H7 (cell line): ENCODE data around the gene CSTB. TPM values are rescaled to one million over a fixed set of nuclear protein-coding genes. Genes with fewer than 3 reads are reported as not detected.
"Not testable (repeated sequence)": the region's sequence is repeated elsewhere in the genome, so short reads cannot be mapped to it uniquely, and the experiment has no call there.

Experiments used
- DNase-seq: peaks from one replicate; pipeline ENCODE4 v3.0.0; 2012
- H3K27me3 ChIP-seq: 2 replicates; pipeline ENCODE4 v1.6.0; 2011; ENCODE audit warnings: mild to moderate bottlenecking, low read length; ENCODE audit not compliant: control insufficient read depth, insufficient read depth
- H3K36me3 ChIP-seq: replicated peaks from 2 replicates; pipeline ENCODE4 v1.5.1; 2011; ENCODE audit warnings: low read length; ENCODE audit not compliant: control insufficient read depth, insufficient read depth
- H3K4me3 ChIP-seq: 2 replicates; pipeline ENCODE4 v1.5.1; 2011; ENCODE audit warnings: low read depth, mild to moderate bottlenecking, control low read depth, low read length, moderate library complexity; ENCODE audit not compliant: insufficient read depth
- total RNA-seq: library from RNA; depleted of rRNA; stranded (reverse); fragments of >200 nt; shearing (Covaris generic); gene quantifications from 2 replicates; pipeline ENCODE4 v1.2.3, GENCODE V29; 2014; rRNA removed

Gene CSTB
- 28.5 and 29.6 TPM in 2 replicates for total RNA-seq

GRCh38 chr21:43775795-43776430 is at the start of gene CSTB:
Gene CSTB, minus strand, starts transcription at chr21:43776308. Its CDS starts 39 bp downstream, at chr21:43776269.
- Histone ChIP-seq H3K4me3 (peak within 1 kb of the TSS; percentile 85), H3K27me3 (no peaks in the 10 kb centered on the region), H3K36me3 (peaks cover 5% of the 10 kb centered on the region)
- peak; percentile 96 for DNase-seq

GRCh38 chr21:43825242-43825935 is 49.3 kb upstream of the CSTB start:
- H3K4me3 ChIP-seq = no peak overlapping the region
- peak; percentile 47 for DNase-seq
- no peaks in the 10 kb centered on the region for H3K36me3 ChIP-seq
- no peaks in the 10 kb centered on the region for H3K27me3 ChIP-seq

- Histone ChIP-seq H3K36me3 (no peaks in the 10 kb centered on the region), H3K4me3 (no peak overlapping the region), H3K27me3 (no peaks in the 10 kb centered on the region)
- DNase-seq = peak; percentile 43
These were observed 48.5 kb upstream of the CSTB start for GRCh38 chr21:43824333-43825241.

GRCh38 chr21:43822741-43823140 is 46.6 kb upstream of the CSTB start:
- not testable (repeated sequence) for H3K27me3 ChIP-seq, H3K36me3 ChIP-seq, H3K4me3 ChIP-seq, DNase-seq

GRCh38 chr21:43822166-43822565 is 46.1 kb upstream of the CSTB start:
- H3K27me3 ChIP-seq, H3K4me3 ChIP-seq, DNase-seq, H3K36me3 ChIP-seq: not testable (repeated sequence)

GRCh38 chr21:43820466-43820865 is 44.4 kb upstream of the CSTB start:
- peak; percentile 15 for DNase-seq

GRCh38 chr21:43819511-43820405 is 43.6 kb upstream of the CSTB start:
- no peaks in the 10 kb centered on the region for H3K27me3 ChIP-seq
- peak; percentile 57 for DNase-seq

More at GRCh38 chr21:43820466-43820865, 44.4 kb upstream of the CSTB start:
- Histone ChIP-seq H3K27me3 (no peaks in the 10 kb centered on the region), H3K4me3 (no peak overlapping the region), H3K36me3 (no peaks in the 10 kb centered on the region)

GRCh38 chr21:43818685-43819084 is 42.6 kb upstream of the CSTB start:
- DNase-seq = peak; percentile 57
- no peak overlapping the region for H3K4me3 ChIP-seq
- no peaks in the 10 kb centered on the region for H3K27me3 ChIP-seq
- H3K36me3 ChIP-seq = no peaks in the 10 kb centered on the region

More at GRCh38 chr21:43819511-43820405, 43.6 kb upstream of the CSTB start:
- Histone ChIP-seq H3K36me3 (no peaks in the 10 kb centered on the region), H3K4me3 (no peak overlapping the region)

- DNase-seq = peak; percentile 42
- H3K36me3 ChIP-seq = no peaks in the 10 kb centered on the region
- H3K27me3 ChIP-seq = no peaks in the 10 kb centered on the region
- no peak overlapping the region for H3K4me3 ChIP-seq
These were observed 41.3 kb upstream of the CSTB start for GRCh38 chr21:43817157-43818086.

GRCh38 chr21:43816611-43817071 is 40.5 kb upstream of the CSTB start:
- peak; percentile 87 for DNase-seq
- Histone ChIP-seq H3K4me3 (no peak overlapping the region), H3K27me3 (no peaks in the 10 kb centered on the region), H3K36me3 (no peaks in the 10 kb centered on the region)

GRCh38 chr21:43815991-43816390 is 39.9 kb upstream of the CSTB start:
- no peak overlapping the region for H3K4me3 ChIP-seq
- no peaks in the 10 kb centered on the region for H3K36me3 ChIP-seq
- no peak for DNase-seq
- H3K27me3 ChIP-seq = no peaks in the 10 kb centered on the region

- DNase-seq = peak; percentile 99
These were observed 39.1 kb upstream of the CSTB start for GRCh38 chr21:43815107-43815613.

More at GRCh38 chr21:43815107-43815613, 39.1 kb upstream of the CSTB start:
- Histone ChIP-seq H3K4me3 (peak overlapping the region; percentile 22; the same call in 1 of the 2 replicates), H3K36me3 (no peaks in the 10 kb centered on the region), H3K27me3 (no peaks in the 10 kb centered on the region)
